CD8-positive, alpha-beta memory T cell (primary cell): ENCODE data around the gene UROC1. TPM values are rescaled to one million over a fixed set of nuclear protein-coding genes. Genes with fewer than 3 reads are reported as not detected.

Experiments
- CTCF ChIA-PET: fragments of 350-600 bp; sonication (Branson Sonifier 250); formaldehyde crosslinking; loops from one replicate; lab custom pipeline; 2021; ENCODE audit warnings: antibody characterized with exemption; lab: Charles Lee
- POLR2A ChIA-PET: fragments of 350-600 bp; sonication (Branson Sonifier 250); formaldehyde crosslinking; loops from one replicate; lab custom pipeline; 2021; ENCODE audit warnings: antibody characterized with exemption; lab: Charles Lee
- DNase-seq, 5 donors: peaks; one replicate each; pipeline versions ENCODE4 v3.0.0 to v3.0.0-alpha.2; 2020 to 2022; ENCODE audit warnings: mixed read lengths in 1 of 5
- H3K27ac ChIP-seq: one replicate; pipeline ENCODE4 v1.7.0; 2013; ENCODE audit warnings: low read depth, mild to moderate bottlenecking, low read length, moderate library complexity
- H3K27me3 ChIP-seq: 2 replicates; pipeline ENCODE4 v1.7.0; 2013; ENCODE audit warnings: low read length, mild to moderate bottlenecking; ENCODE audit not compliant: insufficient read depth, poor library complexity, severe bottlenecking
- H3K36me3 ChIP-seq: 2 replicates; pipeline ENCODE4 v1.7.0; 2013; ENCODE audit warnings: mild to moderate bottlenecking, low read length, moderate library complexity; ENCODE audit not compliant: insufficient read depth
- H3K4me1 ChIP-seq: 2 replicates; pipeline ENCODE4 v1.7.0; 2013; ENCODE audit warnings: mild to moderate bottlenecking, low read length, moderate library complexity; ENCODE audit not compliant: insufficient read depth
- H3K4me3 ChIP-seq: 2 replicates; pipeline ENCODE4 v1.7.0; 2013; ENCODE audit warnings: mild to moderate bottlenecking, low read length
- H3K9me3 ChIP-seq: 2 replicates; pipeline ENCODE4 v1.7.0; 2013; ENCODE audit warnings: mild to moderate bottlenecking, low read length
- H3K27ac Mint-ChIP-seq, 8 donors: one replicate each; pipeline ENCODE4 v1.8.0; 2020 to 2021; ENCODE audit warnings: mixed read lengths in 8 of 8, mild to moderate bottlenecking in 6 of 8, inconsistent platforms in 3 of 8, moderate library complexity in 3 of 8
- H3K27me3 Mint-ChIP-seq, 2 donors: one replicate each; pipeline ENCODE4 v1.8.0; 2020 to 2021; ENCODE audit warnings: mixed read lengths in 2 of 2, mild to moderate bottlenecking in 1 of 2, moderate library complexity in 1 of 2
- H3K36me3 Mint-ChIP-seq, 3 donors: one replicate each; pipeline ENCODE4 v1.8.0; 2020 to 2021; ENCODE audit warnings: mixed read lengths in 3 of 3, inconsistent platforms in 1 of 3, mild to moderate bottlenecking in 1 of 3
- H3K4me1 Mint-ChIP-seq, 3 donors: one replicate each; pipeline ENCODE4 v1.8.0; 2020 to 2021; ENCODE audit warnings: mixed read lengths in 3 of 3, inconsistent platforms in 1 of 3, mild to moderate bottlenecking in 1 of 3
- H3K4me3 Mint-ChIP-seq, 7 donors: one replicate each; pipeline ENCODE4 v1.8.0; 2020 to 2021; ENCODE audit warnings: mixed read lengths in 7 of 7, mild to moderate bottlenecking in 6 of 7, moderate library complexity in 4 of 7, inconsistent platforms in 2 of 7
- H3K9me3 Mint-ChIP-seq, 5 donors: one replicate each; pipeline ENCODE4 v1.8.0; 2020 to 2022; ENCODE audit warnings: mixed read lengths in 5 of 5, mild to moderate bottlenecking in 3 of 5, moderate library complexity in 2 of 5, inconsistent platforms in 1 of 5
- polyA plus RNA-seq: library from polyadenylated mRNA; unstranded; fragments of 300-500 nt; fragmentation: Illumina TruSeq; gene quantifications from one replicate; pipeline ENCODE4 v1.2.3, GENCODE V29; 2021
- total RNA-seq, 2 experiments: library from RNA; stranded (reverse); gene quantifications; one replicate each; pipeline ENCODE4 v1.2.3, GENCODE V29; 2021

Gene UROC1
- total and polyA plus RNA-seq, 3 experiments from 2014 or later: not detected

GRCh38 chr3:126480206-126480605, 37.4 kb downstream of the UROC1 start:
- Mint-ChIP-seq H3K4me1 (peaks cover 6 to 10% (median 9%) of the 10 kb centered on the region in 3 donors), H3K27ac (no peak overlapping the region), H3K27me3 (peaks cover 0 to 2% of the 10 kb centered on the region in 2 donors), H3K9me3 (no peaks in the 10 kb centered on the region), H3K4me3 (peak overlapping the region in 1 of 7 donors; percentile 45), H3K36me3 (no peaks in the 10 kb centered on the region)
- ChIA-PET POLR2A (no interaction called here), CTCF (no interaction called here)
- Histone ChIP-seq H3K27ac (no peak overlapping the region), H3K4me3 (no peak overlapping the region), H3K9me3 (no peaks in the 10 kb centered on the region), H3K4me1 (peaks cover 5% of the 10 kb centered on the region), H3K27me3 (no peaks in the 10 kb centered on the region), H3K36me3 (no peaks in the 10 kb centered on the region)
- DNase-seq: no peak

- H3K4me3 Mint-ChIP-seq: peak overlapping the region in 1 of 7 donors; percentile 45
- Histone ChIP-seq H3K4me1 (peaks cover 6% of the 10 kb centered on the region), H3K27me3 (no peaks in the 10 kb centered on the region), H3K27ac (no peak overlapping the region), H3K36me3 (no peaks in the 10 kb centered on the region), H3K9me3 (no peaks in the 10 kb centered on the region), H3K4me3 (no peak overlapping the region)
- H3K27ac Mint-ChIP-seq: peak overlapping the region in 1 of 8 donors; percentile 38
- H3K9me3 Mint-ChIP-seq: no peaks in the 10 kb centered on the region
- H3K36me3 Mint-ChIP-seq: peaks cover 0 to 2% (median 0%) of the 10 kb centered on the region in 3 donors
- DNase-seq: no peak
- ChIA-PET CTCF (no interaction called here), POLR2A (no interaction called here)
- H3K4me1 Mint-ChIP-seq: peaks cover 6 to 12% (median 11%) of the 10 kb centered on the region in 3 donors
- peaks cover 0 to 2% of the 10 kb centered on the region in 2 donors for H3K27me3 Mint-ChIP-seq
These were observed 37.9 kb downstream of the UROC1 start for GRCh38 chr3:126479642-126480041.

GRCh38 chr3:126478581-126479310, 38.8 kb downstream of the UROC1 start:
- H3K36me3 ChIP-seq: no peaks in the 10 kb centered on the region
- no peaks in the 10 kb centered on the region for H3K27me3 ChIP-seq
- peaks cover 13 to 21% (median 20%) of the 10 kb centered on the region in 3 donors for H3K4me1 Mint-ChIP-seq
- no peaks in the 10 kb centered on the region for H3K9me3 ChIP-seq
- no peak overlapping the region for H3K4me3 ChIP-seq
- H3K36me3 Mint-ChIP-seq: peaks cover 0 to 6% (median 0%) of the 10 kb centered on the region in 3 donors
- ChIA-PET POLR2A (no interaction called here), CTCF (no interaction called here)
- H3K27ac Mint-ChIP-seq: peak overlapping the region in 3 of 8 donors; percentile 7 to 85 (median 38)
- no peak overlapping the region for H3K27ac ChIP-seq
- H3K4me1 ChIP-seq: peaks cover 14% of the 10 kb centered on the region
- H3K4me3 Mint-ChIP-seq: peak overlapping the region in 2 of 7 donors; percentile 46 to 54
- H3K27me3 Mint-ChIP-seq: no peaks in the 10 kb centered on the region
- no peak for DNase-seq
- H3K9me3 Mint-ChIP-seq: no peaks in the 10 kb centered on the region

- Mint-ChIP-seq H3K27ac (peak overlapping the region in 7 of 8 donors; percentile 38 to 88 (median 67)), H3K27me3 (no peaks in the 10 kb centered on the region), H3K4me3 (peak overlapping the region; percentile 72 to 92 (median 86)), H3K36me3 (peaks cover 0 to 22% (median 5%) of the 10 kb centered on the region in 3 donors), H3K9me3 (no peaks in the 10 kb centered on the region), H3K4me1 (peaks cover 31 to 38% (median 37%) of the 10 kb centered on the region in 3 donors)
- Histone ChIP-seq H3K4me3 (no peak overlapping the region), H3K4me1 (peaks cover 32% of the 10 kb centered on the region), H3K36me3 (no peaks in the 10 kb centered on the region), H3K9me3 (no peaks in the 10 kb centered on the region), H3K27ac (no peak overlapping the region), H3K27me3 (no peaks in the 10 kb centered on the region)
- DNase-seq: no peak
- POLR2A ChIA-PET: no interaction called here
- CTCF ChIA-PET: no interaction called here
These were observed 40.6 kb downstream of the UROC1 start for GRCh38 chr3:126477061-126477380.

GRCh38 chr3:126476166-126477060, 41.2 kb downstream of the UROC1 start:
- ChIA-PET POLR2A (interaction anchor here (1.1 kb wide), 1 partner anchor 486 kb away, joined by 6 read pairs; no protein-coding TSS in a partner anchor), CTCF (no interaction called here)
- peak in 1 of 5 donors; percentile 63 for DNase-seq
- Histone ChIP-seq H3K36me3 (peaks cover 2% of the 10 kb centered on the region), H3K4me1 (peaks cover 38% of the 10 kb centered on the region), H3K4me3 (peak overlapping the region; percentile 82), H3K27ac (peak overlapping the region; percentile 18), H3K27me3 (no peaks in the 10 kb centered on the region), H3K9me3 (no peaks in the 10 kb centered on the region)
- H3K27ac Mint-ChIP-seq: peak overlapping the region; percentile 64 to 91 (median 86)
- H3K4me3 Mint-ChIP-seq: peak overlapping the region; percentile 78 to 90 (median 88)
- peaks cover 33 to 44% (median 41%) of the 10 kb centered on the region in 3 donors for H3K4me1 Mint-ChIP-seq
- no peaks in the 10 kb centered on the region for H3K9me3 Mint-ChIP-seq
- H3K36me3 Mint-ChIP-seq: peaks cover 0 to 27% (median 5%) of the 10 kb centered on the region in 3 donors
- no peaks in the 10 kb centered on the region for H3K27me3 Mint-ChIP-seq

GRCh38 chr3:126475413-126476114, 42.0 kb downstream of the UROC1 start, which contains the start of gene ZXDC:
TSS of gene ZXDC (minus strand) at chr3:126475891. CDS start at chr3:126475865, 26 bp downstream.
- Histone ChIP-seq H3K4me3 (peak within 1 kb of the TSS; percentile 82), H3K4me1 (peaks cover 41% of the 10 kb centered on the region), H3K27me3 (no peaks in the 10 kb centered on the region), H3K36me3 (peaks cover 10% of the 10 kb centered on the region), H3K27ac (peak within 1 kb of the TSS; percentile 64), H3K9me3 (no peaks in the 10 kb centered on the region)
- CTCF ChIA-PET: no interaction called here
- POLR2A ChIA-PET: interaction anchor here (0.9 to 1.1 kb wide), 2 partner anchors 485 to 1196 kb away, joined by 3 to 6 read pairs; no protein-coding TSS in a partner anchor
- Mint-ChIP-seq H3K27ac (peak within 1 kb of the TSS; percentile 84 to 93 (median 89)), H3K9me3 (no peaks in the 10 kb centered on the region), H3K36me3 (peaks cover 0 to 36% (median 9%) of the 10 kb centered on the region in 3 donors), H3K4me1 (peaks cover 39 to 53% (median 50%) of the 10 kb centered on the region in 3 donors), H3K4me3 (peak within 1 kb of the TSS; percentile 87 to 91 (median 89)), H3K27me3 (no peaks in the 10 kb centered on the region)
- DNase-seq: peak; percentile 88 to 94 (median 91)
